DOHH2 (cell line): ENCODE results near the gene DNAJB4.
"Not testable (repeated sequence)": the region's sequence is repeated elsewhere in the genome, so short reads cannot be mapped to it uniquely, and the experiment has no call there.

Experiments
- H3F3A ChIP-seq: fragments of 200-600 bp; sonication (generic), shearing (Covaris generic); 2 replicates; pipeline ENCODE4 v1.6.0; 2016; ENCODE audit warnings: antibody characterized with exemption, mild to moderate bottlenecking; ENCODE audit not compliant: control insufficient read depth, insufficient read depth
- H3K27ac ChIP-seq: fragments of 200-600 bp; sonication (generic); 2 replicates; pipeline ENCODE4 v1.5.1; 2014; ENCODE audit warnings: low read depth, mild to moderate bottlenecking, low read length, moderate library complexity
- H3K27me3 ChIP-seq: fragments of 200-600 bp; sonication (generic); 2 replicates; pipeline ENCODE4 v1.6.1; 2014; ENCODE audit warnings: mild to moderate bottlenecking, low read length, mixed read lengths; ENCODE audit not compliant: control insufficient read depth
- H3K36me3 ChIP-seq: fragments of 200-600 bp; sonication (generic); 2 replicates; pipeline ENCODE4 v1.6.1; 2014; ENCODE audit warnings: mild to moderate bottlenecking, low read length, moderate library complexity, mixed read lengths; ENCODE audit not compliant: control insufficient read depth
- H3K4me1 ChIP-seq: fragments of 200-600 bp; sonication (generic); 2 replicates; pipeline ENCODE4 v1.6.1; 2014; ENCODE audit warnings: mild to moderate bottlenecking, low read length, mixed read lengths; ENCODE audit not compliant: control insufficient read depth
- H3K4me2 ChIP-seq: fragments of 200-600 bp; sonication (generic); 2 replicates; pipeline ENCODE4 v1.6.0; 2014; ENCODE audit warnings: mild to moderate bottlenecking, low read length, moderate library complexity
- H3K4me3 ChIP-seq: fragments of 200-600 bp; sonication (generic); 2 replicates; pipeline ENCODE4 v1.5.1; 2014; ENCODE audit warnings: mild to moderate bottlenecking, low read length, mixed read lengths
- H3K79me2 ChIP-seq: fragments of 200-600 bp; sonication (generic); 2 replicates; pipeline ENCODE4 v1.6.1; 2014; ENCODE audit warnings: mild to moderate bottlenecking, low read length, mixed read lengths; ENCODE audit not compliant: control insufficient read depth
- H3K9me2 ChIP-seq: fragments of 200-600 bp; sonication (generic); replicated peaks from 2 replicates; pipeline ENCODE4 v1.6.1; 2014; ENCODE audit warnings: mild to moderate bottlenecking, low read length, mixed read lengths; ENCODE audit not compliant: control insufficient read depth
- H3K9me3 ChIP-seq: fragments of 200-600 bp; sonication (generic); 2 replicates; pipeline ENCODE4 v1.6.1; 2014; ENCODE audit warnings: antibody characterized with exemption, low read length, mixed read lengths; ENCODE audit not compliant: control insufficient read depth, insufficient read depth
- H4K20me1 ChIP-seq: fragments of 200-600 bp; sonication (generic); 2 replicates; pipeline ENCODE4 v1.6.0; 2014; ENCODE audit warnings: low read depth, mild to moderate bottlenecking, antibody characterized with exemption, low read length, moderate library complexity; ENCODE audit not compliant: control insufficient read depth, insufficient read depth
- EZH2phosphoT487 ChIP-seq: fragments of 200-600 bp; sonication (generic); IDR thresholded peaks from 2 replicates; pipeline ENCODE4 v1.6.1; 2017; ENCODE audit warnings: borderline replicate concordance, mild to moderate bottlenecking, antibody characterized with exemption, low read length, moderate library complexity, mixed read lengths
- TF ChIP-seq, protein P1 (sequence below): fragments of 200-600 bp; sonication (generic); IDR thresholded peaks from one replicate; pipeline ENCODE4 v1.5.1; 2014; ENCODE audit warnings: antibody characterized with exemption, mild to moderate bottlenecking, low read depth, low read length; ENCODE audit not compliant: poor library complexity, severe bottlenecking

DNAJB4 gene

DNA sequence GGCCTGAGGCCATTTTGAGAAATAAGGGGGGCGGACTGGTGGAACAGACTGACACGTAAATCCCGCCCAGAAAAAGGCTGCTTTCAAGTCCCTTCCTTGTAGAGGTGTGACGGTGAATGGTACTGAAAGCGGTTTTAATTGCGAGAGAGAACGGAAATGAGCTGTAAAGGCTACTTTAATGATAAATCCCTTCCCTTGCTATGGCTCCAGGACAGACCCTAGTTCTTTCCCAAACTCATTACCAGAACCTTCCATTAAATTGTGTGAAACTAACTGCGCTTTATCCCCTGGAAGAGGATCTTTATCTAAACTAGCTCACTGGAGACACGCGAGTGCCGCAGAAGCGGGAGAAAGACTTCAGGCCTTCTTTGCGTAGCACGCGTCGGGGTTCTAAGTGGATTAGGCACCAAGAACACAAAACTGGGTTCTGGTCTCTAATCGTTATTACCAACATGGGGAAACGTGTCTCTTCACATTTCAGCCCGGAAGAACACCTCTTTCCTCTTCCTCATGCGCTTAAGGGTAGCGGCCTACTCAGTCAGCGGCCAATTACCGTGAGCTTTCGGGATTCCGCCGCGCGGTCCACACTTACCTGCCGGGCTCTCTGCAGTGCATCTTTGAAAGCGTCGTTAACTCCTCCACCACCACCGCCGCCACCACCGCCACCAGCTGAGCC lies 26.3 kb upstream of the DNAJB4 start:
- Histone ChIP-seq H3K4me1 (peaks cover 45% of the 10 kb centered on the region), H3K36me3 (peaks cover 69% of the 10 kb centered on the region), H3F3A (no peaks in the 10 kb centered on the region; the same call in 1 of the 2 replicates), H3K27me3 (no peaks in the 10 kb centered on the region), H3K79me2 (peaks cover 89% of the 10 kb centered on the region), H3K4me2 (peak overlapping the region; percentile 87), H3K9me3 (no peaks in the 10 kb centered on the region), H3K9me2 (no peaks in the 10 kb centered on the region), H3K27ac (peak overlapping the region; percentile 86), H4K20me1 (peaks cover 39% of the 10 kb centered on the region), H3K4me3 (peak overlapping the region; percentile 86)
- no peak for TF ChIP-seq EZH2phosphoT487
- TF ChIP-seq, protein P1, sequence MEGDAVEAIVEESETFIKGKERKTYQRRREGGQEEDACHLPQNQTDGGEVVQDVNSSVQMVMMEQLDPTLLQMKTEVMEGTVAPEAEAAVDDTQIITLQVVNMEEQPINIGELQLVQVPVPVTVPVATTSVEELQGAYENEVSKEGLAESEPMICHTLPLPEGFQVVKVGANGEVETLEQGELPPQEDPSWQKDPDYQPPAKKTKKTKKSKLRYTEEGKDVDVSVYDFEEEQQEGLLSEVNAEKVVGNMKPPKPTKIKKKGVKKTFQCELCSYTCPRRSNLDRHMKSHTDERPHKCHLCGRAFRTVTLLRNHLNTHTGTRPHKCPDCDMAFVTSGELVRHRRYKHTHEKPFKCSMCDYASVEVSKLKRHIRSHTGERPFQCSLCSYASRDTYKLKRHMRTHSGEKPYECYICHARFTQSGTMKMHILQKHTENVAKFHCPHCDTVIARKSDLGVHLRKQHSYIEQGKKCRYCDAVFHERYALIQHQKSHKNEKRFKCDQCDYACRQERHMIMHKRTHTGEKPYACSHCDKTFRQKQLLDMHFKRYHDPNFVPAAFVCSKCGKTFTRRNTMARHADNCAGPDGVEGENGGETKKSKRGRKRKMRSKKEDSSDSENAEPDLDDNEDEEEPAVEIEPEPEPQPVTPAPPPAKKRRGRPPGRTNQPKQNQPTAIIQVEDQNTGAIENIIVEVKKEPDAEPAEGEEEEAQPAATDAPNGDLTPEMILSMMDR = no peak

DNA sequence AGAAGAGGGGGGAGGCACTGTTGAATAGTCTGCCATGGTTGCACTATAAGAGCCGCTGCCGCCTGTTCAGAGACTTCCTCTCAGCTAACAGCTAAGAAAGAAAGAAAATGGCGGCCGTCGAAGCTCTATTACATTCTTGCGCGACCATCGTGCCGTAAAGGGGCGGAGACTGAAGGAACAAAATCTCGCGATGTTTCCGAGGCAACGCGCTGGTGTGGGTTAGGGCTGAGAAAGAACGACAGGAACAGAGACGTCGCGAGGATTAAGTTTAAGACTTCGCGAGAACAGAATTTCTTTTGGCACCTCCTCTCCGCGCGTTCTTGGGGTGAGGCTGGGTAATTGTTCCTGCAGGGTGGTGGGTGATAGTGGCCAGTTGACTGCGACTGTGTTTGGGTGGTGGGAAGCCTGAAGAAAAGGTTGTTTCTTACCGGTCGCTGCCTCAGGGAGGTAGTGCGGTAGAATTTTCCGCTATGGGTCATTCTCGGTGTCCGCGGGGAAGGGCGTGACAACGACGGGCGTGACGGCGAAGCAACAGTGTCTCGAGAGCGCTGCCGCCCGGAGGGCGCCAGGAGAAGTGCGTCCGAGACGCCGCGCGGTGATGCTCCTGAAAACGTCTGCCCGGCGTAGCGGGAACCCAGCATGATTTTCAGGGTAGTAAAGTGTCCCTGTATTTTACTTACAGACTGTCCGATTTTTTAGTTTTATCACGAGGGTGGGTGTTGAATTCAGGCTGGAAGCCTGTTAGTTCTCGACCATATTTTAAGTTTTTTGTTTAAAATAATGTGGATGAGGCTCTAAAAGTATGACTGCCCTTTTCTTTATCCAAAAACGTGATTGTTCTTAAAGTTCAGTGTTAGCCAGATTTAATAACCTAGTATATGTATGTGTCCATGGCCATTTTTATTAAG lies 25.5 kb upstream of the DNAJB4 start, which contains the start of gene FUBP1:
FUBP1 (minus strand) TSS at position 104 of the 908 bp plus-strand sequence; CDS start at position 36, 68 bp downstream.
- TF ChIP-seq, protein P1 = peak; percentile 84
- no peak for TF ChIP-seq EZH2phosphoT487
- Histone ChIP-seq H3K36me3 (peaks cover 70% of the 10 kb centered on the region), H3K9me2 (no peaks in the 10 kb centered on the region), H3K4me2 (peak within 1 kb of the TSS; percentile 87), H3F3A (no peaks in the 10 kb centered on the region; the same call in 1 of the 2 replicates), H3K4me1 (peaks cover 45% of the 10 kb centered on the region), H3K27me3 (no peaks in the 10 kb centered on the region), H3K79me2 (peaks cover 86% of the 10 kb centered on the region), H3K4me3 (peak within 1 kb of the TSS; percentile 86), H3K9me3 (no peaks in the 10 kb centered on the region), H4K20me1 (peaks cover 39% of the 10 kb centered on the region), H3K27ac (peak within 1 kb of the TSS; percentile 86)

DNA sequence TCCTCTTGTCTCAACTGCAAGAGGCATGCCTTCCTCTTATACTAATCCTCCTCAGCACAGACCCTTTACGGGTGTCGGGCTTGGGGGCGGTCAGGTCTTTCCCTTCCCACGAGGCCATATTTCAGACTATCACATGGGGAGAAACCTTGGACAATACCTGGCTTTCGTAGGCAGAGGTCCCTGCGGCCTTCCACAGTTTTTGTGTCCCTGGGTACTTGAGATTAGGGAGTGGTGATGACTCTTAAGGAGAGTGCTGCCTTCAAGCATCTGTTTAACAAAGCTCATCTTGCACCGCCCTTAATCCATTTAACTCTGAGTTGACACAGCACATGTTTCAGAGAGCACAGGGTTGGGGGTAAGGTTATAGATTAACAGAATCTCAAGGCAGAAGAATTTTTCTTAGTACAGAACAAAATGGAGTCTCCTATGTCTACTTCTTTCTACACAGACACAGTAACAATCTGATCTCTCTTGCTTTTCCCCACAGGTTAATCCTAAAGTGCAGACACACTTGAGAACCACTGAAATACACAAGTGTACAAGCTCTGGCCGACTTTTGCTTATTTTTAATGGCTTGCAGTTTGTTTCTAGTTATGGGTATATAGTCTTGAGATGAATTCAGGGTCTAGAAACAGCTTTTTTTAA lies 21.3 kb upstream of the DNAJB4 start:
- not testable (repeated sequence) for H3K9me3 ChIP-seq, H3K4me2 ChIP-seq
- peaks cover 80% of the 10 kb centered on the region for H3K79me2 ChIP-seq

More for the DNA sequence above, 21.3 kb upstream of the DNAJB4 start:
- H3K4me3 ChIP-seq, H3K27me3 ChIP-seq, H3F3A ChIP-seq, H3K27ac ChIP-seq, H4K20me1 ChIP-seq, H3K9me2 ChIP-seq: not testable (repeated sequence)
- peaks cover 14% of the 10 kb centered on the region for H3K4me1 ChIP-seq
- H3K36me3 ChIP-seq = peaks cover 43% of the 10 kb centered on the region
